Hepatocyte (in vitro differentiated cells): ENCODE data around the gene ACSBG1.

Source experiments
- CTCF ChIP-seq: fragments of 200-600 bp; sonication (generic); IDR thresholded peaks from 2 replicates; pipeline ENCODE4 v1.5.1; 2016; ENCODE audit warnings: antibody characterized with exemption, mild to moderate bottlenecking; ENCODE audit not compliant: poor library complexity
- EZH2 ChIP-seq: fragments of 200-600 bp; sonication (generic); IDR thresholded peaks from 2 replicates; pipeline ENCODE4 v1.6.1; 2016; ENCODE audit warnings: antibody characterized with exemption, mild to moderate bottlenecking, borderline replicate concordance

DNA sequence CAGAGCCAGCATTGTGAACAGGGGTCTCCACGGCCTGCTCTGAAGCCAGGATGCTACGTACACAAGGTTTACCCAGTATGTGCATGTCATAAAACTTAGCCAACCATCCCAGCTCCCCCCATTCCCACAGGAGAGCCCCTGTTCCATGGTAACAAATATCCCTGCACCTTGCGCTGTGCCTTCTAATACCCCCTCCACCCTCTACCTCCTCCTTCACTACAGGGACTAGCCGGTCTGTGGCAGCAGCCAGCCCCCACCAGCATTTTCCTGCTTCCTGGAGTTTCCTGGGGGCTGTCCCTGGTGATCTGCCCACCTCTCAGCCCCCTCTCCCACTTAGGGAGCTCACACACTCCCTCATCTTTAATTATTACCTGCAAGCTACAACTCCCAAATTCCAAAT, 20.4 kb downstream of the ACSBG1 start:
- TF ChIP-seq CTCF: no peak
- no peak for TF ChIP-seq EZH2
